HG02884 (cell line): ENCODE measurements around the gene OR10T2.
"Not testable (repeated sequence)": the region's sequence is repeated elsewhere in the genome, so short reads cannot be mapped to it uniquely, and the experiment has no call there.

Experiments
- ATAC-seq: cut with Tn5 transposase; IDR thresholded peaks from one replicate; pipeline ENCODE4 v1.9.1; 2021; ENCODE audit warnings: mild to moderate bottlenecking, moderate library complexity; ENCODE audit not compliant: unreplicated experiment

OR10T2 gene

GRCh38 chr1:158398818-158399514 is at the start of gene OR10T2:
OR10T2 (minus strand) TSS chr1:158399466; CDS start chr1:158399466, 0 bp downstream.
- no peak for ATAC-seq

- no peak for ATAC-seq
Measured at GRCh38 chr1:158445376-158445775, 46.1 kb upstream of the OR10T2 start.

- ATAC-seq, result no peak
Measured at GRCh38 chr1:158434741-158435140, 35.5 kb upstream of the OR10T2 start.

GRCh38 chr1:158430163-158430562 is 30.9 kb upstream of the OR10T2 start:
- not testable (repeated sequence) for ATAC-seq

- ATAC-seq, result no peak
Measured at GRCh38 chr1:158426137-158426536, 26.9 kb upstream of the OR10T2 start, which contains the start of gene OR10K2. OR10K2 (minus strand) TSS chr1:158426237; CDS start chr1:158420866, 5,371 bp downstream.

- no peak for ATAC-seq
Measured at GRCh38 chr1:158425027-158425426, 25.8 kb upstream of the OR10T2 start.

GRCh38 chr1:158422212-158422611 is 22.9 kb upstream of the OR10T2 start:
- ATAC-seq, result no peak

GRCh38 chr1:158417586-158417985 is 18.3 kb upstream of the OR10T2 start:
- ATAC-seq, result no peak

- ATAC-seq, result no peak
Measured at GRCh38 chr1:158414651-158415345, 15.5 kb upstream of the OR10T2 start.

- ATAC-seq, result no peak
Measured at GRCh38 chr1:158407092-158407491, 7.8 kb upstream of the OR10T2 start.

GRCh38 chr1:158400871-158401270 is 1.6 kb upstream of the OR10T2 start:
- ATAC-seq, result no peak

- no peak for ATAC-seq
Measured at GRCh38 chr1:158396646-158397045, 2.6 kb downstream of the OR10T2 start.

- ATAC-seq, result no peak
Measured at GRCh38 chr1:158393476-158393875, 5.8 kb downstream of the OR10T2 start.

GRCh38 chr1:158391099-158391498 is 8.2 kb downstream of the OR10T2 start:
- no peak for ATAC-seq

GRCh38 chr1:158390331-158390730 is 8.9 kb downstream of the OR10T2 start:
- no peak for ATAC-seq

GRCh38 chr1:158374860-158375259 is 24.4 kb downstream of the OR10T2 start:
- ATAC-seq, result no peak

GRCh38 chr1:158374101-158374500 is 25.2 kb downstream of the OR10T2 start:
- not testable (repeated sequence) for ATAC-seq

- ATAC-seq, result peak; percentile 96
Measured at GRCh38 chr1:158371188-158371953, 27.9 kb downstream of the OR10T2 start.

GRCh38 chr1:158366783-158367182 is 32.5 kb downstream of the OR10T2 start:
- ATAC-seq, result no peak

GRCh38 chr1:158362941-158363340 is 36.3 kb downstream of the OR10T2 start:
- no peak for ATAC-seq

GRCh38 chr1:158362482-158362881 is 36.8 kb downstream of the OR10T2 start:
- no peak for ATAC-seq

- ATAC-seq, result no peak
Measured at GRCh38 chr1:158357441-158357840, 41.8 kb downstream of the OR10T2 start.
